H9 (cell line): ENCODE data around the gene ITGA4. TPM values are rescaled to one million over a fixed set of nuclear protein-coding genes. Genes with fewer than 3 reads are reported as not detected.

Source experiments
- DNase-seq: peaks from one replicate; pipeline ENCODE4 v3.0.0-alpha.2; 2017
- H2AFZ ChIP-seq: one replicate; pipeline ENCODE4 v1.6.1; 2013; ENCODE audit warnings: mild to moderate bottlenecking, low read length, control low read depth, moderate library complexity
- H2AK5ac ChIP-seq: 2 replicates; pipeline ENCODE4 v1.6.1; 2013; ENCODE audit warnings: low read length, control low read depth, mixed read lengths; ENCODE audit not compliant: insufficient read length
- H2BK120ac ChIP-seq: one replicate; pipeline ENCODE4 v1.6.1; 2013; ENCODE audit warnings: low read depth, mild to moderate bottlenecking, low read length, control low read depth, inconsistent platforms; ENCODE audit not compliant: poor library complexity, severe bottlenecking
- H2BK12ac ChIP-seq: 2 replicates; pipeline ENCODE4 v1.6.1; 2013; ENCODE audit warnings: low read length, control low read depth, mixed read lengths, low read depth; ENCODE audit not compliant: insufficient read length
- H2BK15ac ChIP-seq: 2 replicates; pipeline ENCODE4 v1.6.1; 2013; ENCODE audit warnings: low read depth, low read length, control low read depth
- H2BK20ac ChIP-seq: one replicate; pipeline ENCODE4 v1.6.1; 2013; ENCODE audit warnings: low read depth, mild to moderate bottlenecking, low read length, control low read depth, inconsistent platforms; ENCODE audit not compliant: poor library complexity, severe bottlenecking
- H2BK5ac ChIP-seq: 2 replicates; pipeline ENCODE4 v1.6.1; 2013; ENCODE audit warnings: low read length, control low read depth, mixed read lengths; ENCODE audit not compliant: insufficient read length
- H3K14ac ChIP-seq: 2 replicates; pipeline ENCODE4 v1.6.1; 2013; ENCODE audit warnings: low read length, control low read depth; ENCODE audit not compliant: insufficient read depth
- H3K18ac ChIP-seq: 2 replicates; pipeline ENCODE4 v1.6.1; 2013; ENCODE audit warnings: low read depth, mild to moderate bottlenecking, mixed read lengths, low read length, control low read depth; ENCODE audit not compliant: insufficient read length
- H3K23ac ChIP-seq: 2 replicates; pipeline ENCODE4 v1.6.1; 2013; ENCODE audit warnings: low read length, control low read depth, mixed read lengths, low read depth; ENCODE audit not compliant: insufficient read length
- H3K23me2 ChIP-seq: 2 replicates; pipeline ENCODE4 v1.6.1; 2013; ENCODE audit warnings: low read depth, mild to moderate bottlenecking, mixed read lengths, low read length, control low read depth; ENCODE audit not compliant: insufficient read length, poor library complexity, severe bottlenecking
- H3K27ac ChIP-seq: 2 replicates; pipeline ENCODE4 v1.5.1; 2013; ENCODE audit warnings: low read length, control low read depth, mixed read lengths, low read depth; ENCODE audit not compliant: insufficient read length
- H3K27me3 ChIP-seq: 2 replicates; pipeline ENCODE4 v1.6.1; 2013; ENCODE audit warnings: low read length, control low read depth, inconsistent platforms; ENCODE audit not compliant: insufficient read depth
- H3K4ac ChIP-seq: 2 replicates; pipeline ENCODE4 v1.6.1; 2013; ENCODE audit warnings: low read depth, mild to moderate bottlenecking, control low read depth, inconsistent platforms, low read length, moderate library complexity
- H3K4me1 ChIP-seq: 2 replicates; pipeline ENCODE4 v1.6.1; 2013; ENCODE audit warnings: low read length, control low read depth, inconsistent platforms; ENCODE audit not compliant: insufficient read depth
- H3K4me2 ChIP-seq: 2 replicates; pipeline ENCODE4 v1.6.1; 2013; ENCODE audit warnings: low read length, control low read depth, mixed read lengths; ENCODE audit not compliant: insufficient read length, insufficient read depth
- H3K56ac ChIP-seq: 2 replicates; pipeline ENCODE4 v1.6.1; 2013; ENCODE audit warnings: low read depth, mild to moderate bottlenecking, mixed read lengths, low read length, control low read depth; ENCODE audit not compliant: insufficient read length
- H3K79me1 ChIP-seq: 2 replicates; pipeline ENCODE4 v1.6.1; 2013; ENCODE audit warnings: low read depth, mild to moderate bottlenecking, moderate library complexity, low read length, control low read depth, inconsistent platforms; ENCODE audit not compliant: insufficient read depth, poor library complexity, severe bottlenecking
- H3K79me2 ChIP-seq: 2 replicates; pipeline ENCODE4 v1.6.1; 2013; ENCODE audit warnings: low read length, control low read depth, inconsistent platforms; ENCODE audit not compliant: insufficient read depth
- H3K9ac ChIP-seq: 2 replicates; pipeline ENCODE4 v1.6.1; 2013; ENCODE audit warnings: low read length, control low read depth, mixed read lengths; ENCODE audit not compliant: insufficient read length; ENCODE audit errors: extremely low read depth
- H3K9me3 ChIP-seq: one replicate; pipeline ENCODE4 v1.6.1; 2013; ENCODE audit warnings: low read depth, low read length, inconsistent platforms; ENCODE audit not compliant: control insufficient read depth
- H3T11ph ChIP-seq: one replicate; pipeline ENCODE4 v1.6.1; 2013; ENCODE audit warnings: mild to moderate bottlenecking, low read length, control low read depth, inconsistent platforms
- H4K20me1 ChIP-seq: one replicate; pipeline ENCODE4 v1.6.1; 2013; ENCODE audit not compliant: control insufficient read depth, insufficient read length, insufficient read depth
- H4K5ac ChIP-seq: 2 replicates; pipeline ENCODE4 v1.6.1; 2013; ENCODE audit warnings: low read depth, mild to moderate bottlenecking, mixed read lengths, low read length, control low read depth; ENCODE audit not compliant: insufficient read length
- H4K8ac ChIP-seq: replicated peaks from 2 replicates; pipeline ENCODE4 v1.6.1; 2013; ENCODE audit warnings: low read length, control low read depth, mixed read lengths, low read depth; ENCODE audit not compliant: insufficient read length
- H4K91ac ChIP-seq: 2 replicates; pipeline ENCODE4 v1.6.1; 2013; ENCODE audit warnings: low read depth, mild to moderate bottlenecking, moderate library complexity, mixed read lengths, low read length, control low read depth; ENCODE audit not compliant: insufficient read length
- H3K27ac Mint-ChIP-seq, 3 experiments: 2 replicates in 2 of 3; 3 replicates in 1 of 3; pipeline ENCODE4 v1.8.0; 2020 to 2021; ENCODE audit warnings: mixed read lengths in 3 of 3, mild to moderate bottlenecking in 1 of 3, moderate library complexity in 1 of 3
- H3K27me3 Mint-ChIP-seq: 2 replicates; pipeline ENCODE4 v1.8.0; 2021; ENCODE audit warnings: low read depth, mild to moderate bottlenecking, moderate library complexity, mixed read lengths
- H3K36me3 Mint-ChIP-seq, 3 experiments: 2 replicates in 2 of 3; 3 replicates in 1 of 3; pipeline ENCODE4 v1.8.0; 2020 to 2021; ENCODE audit warnings: low read depth in 3 of 3, mixed read lengths in 3 of 3; ENCODE audit not compliant: insufficient read depth in 1 of 3
- H3K4me1 Mint-ChIP-seq, 2 experiments: 2 replicates each; pipeline ENCODE4 v1.8.0; 2020; ENCODE audit warnings: mixed read lengths in 2 of 2
- H3K4me3 Mint-ChIP-seq, 2 experiments: 2 replicates in 1 of 2; 3 replicates in 1 of 2; pipeline ENCODE4 v1.8.0; 2020 to 2021; ENCODE audit warnings: mild to moderate bottlenecking in 2 of 2, mixed read lengths in 2 of 2, moderate library complexity in 1 of 2
- H3K9me3 Mint-ChIP-seq, 2 experiments: 2 replicates in 1 of 2; 3 replicates in 1 of 2; pipeline ENCODE4 v1.8.0; 2020; ENCODE audit warnings: mild to moderate bottlenecking in 2 of 2, mixed read lengths in 2 of 2, moderate library complexity in 1 of 2
- WGBS: extraction: QIAGEN DNeasy Blood & Tissue Kit; methylation state at CpG from one replicate; pipeline ENCODE4 v1.1.7; 2013; ENCODE audit warnings: missing lambda C conversion rate, low lambda C conversion rate, mixed read lengths; ENCODE audit not compliant: insufficient read length; ENCODE audit errors: extremely low coverage; 5-methylcytosine and 5-hydroxymethylcytosine counted together
- total RNA-seq: library from RNA; stranded (reverse); gene quantifications from 2 replicates; pipeline ENCODE4 v1.2.1, GENCODE V29; 2021
- TF ChIP-seq, protein P1 (sequence below): fragments of 200-600 bp; sonication (generic); conservative IDR thresholded peaks from 3 replicates; pipeline ENCODE4 v1.8.0; 2021; ENCODE audit warnings: antibody characterized with exemption, mild to moderate bottlenecking

ITGA4 gene
- total RNA-seq, 1 experiment from 2014 or later: 1.3 TPM

- Histone ChIP-seq H2BK20ac (no peak overlapping the region), H3K9me3 (no peaks in the 10 kb centered on the region), H3K4me1 (no peaks in the 10 kb centered on the region), H3K23me2 (no peaks in the 10 kb centered on the region), H4K5ac (no peak overlapping the region), H3K9ac (no peak overlapping the region), H3K4me2 (no peak overlapping the region), H2BK12ac (no peak overlapping the region), H3K27ac (no peak overlapping the region), H3K79me2 (no peaks in the 10 kb centered on the region), H3K27me3 (no peaks in the 10 kb centered on the region), H3K4ac (no peak overlapping the region), H4K20me1 (no peaks in the 10 kb centered on the region), H3K18ac (no peak overlapping the region), H3K14ac (no peak overlapping the region), H3T11ph (no peak overlapping the region), H3K23ac (no peak overlapping the region), H2AK5ac (no peak overlapping the region), H4K91ac (no peak overlapping the region), H3K79me1 (no peaks in the 10 kb centered on the region), H2AFZ (no peak overlapping the region), H2BK15ac (no peak overlapping the region), H2BK5ac (no peak overlapping the region), H2BK120ac (no peak overlapping the region), H4K8ac (no peak overlapping the region), H3K56ac (no peak overlapping the region)
- DNase-seq: no peak
- no peak overlapping the region for H3K4me3 Mint-ChIP-seq
- H3K9me3 Mint-ChIP-seq: no peaks in the 10 kb centered on the region
- H3K27ac Mint-ChIP-seq: no peak overlapping the region
- WGBS: no CpG with 5 or more reads among the region's 2 CpGs
- H3K4me1 Mint-ChIP-seq: peaks cover 5 to 9% of the 10 kb centered on the region in 2 experiments
- peaks cover 26% of the 10 kb centered on the region for H3K27me3 Mint-ChIP-seq
- TF ChIP-seq, protein P1, sequence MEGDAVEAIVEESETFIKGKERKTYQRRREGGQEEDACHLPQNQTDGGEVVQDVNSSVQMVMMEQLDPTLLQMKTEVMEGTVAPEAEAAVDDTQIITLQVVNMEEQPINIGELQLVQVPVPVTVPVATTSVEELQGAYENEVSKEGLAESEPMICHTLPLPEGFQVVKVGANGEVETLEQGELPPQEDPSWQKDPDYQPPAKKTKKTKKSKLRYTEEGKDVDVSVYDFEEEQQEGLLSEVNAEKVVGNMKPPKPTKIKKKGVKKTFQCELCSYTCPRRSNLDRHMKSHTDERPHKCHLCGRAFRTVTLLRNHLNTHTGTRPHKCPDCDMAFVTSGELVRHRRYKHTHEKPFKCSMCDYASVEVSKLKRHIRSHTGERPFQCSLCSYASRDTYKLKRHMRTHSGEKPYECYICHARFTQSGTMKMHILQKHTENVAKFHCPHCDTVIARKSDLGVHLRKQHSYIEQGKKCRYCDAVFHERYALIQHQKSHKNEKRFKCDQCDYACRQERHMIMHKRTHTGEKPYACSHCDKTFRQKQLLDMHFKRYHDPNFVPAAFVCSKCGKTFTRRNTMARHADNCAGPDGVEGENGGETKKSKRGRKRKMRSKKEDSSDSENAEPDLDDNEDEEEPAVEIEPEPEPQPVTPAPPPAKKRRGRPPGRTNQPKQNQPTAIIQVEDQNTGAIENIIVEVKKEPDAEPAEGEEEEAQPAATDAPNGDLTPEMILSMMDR: no peak
- H3K36me3 Mint-ChIP-seq: no peaks in the 10 kb centered on the region
Observed at GRCh38 chr2:181464966-181465365, 7.8 kb downstream of the ITGA4 start.
